Left forelimb (tissue), 1 donor: ENCODE measurements around the gene L2HGDH.
A peak's percentile ranks its signal among the peaks of the same experiment; 100 is the strongest.

Experiments
- DNase-seq: peaks from one replicate; pipeline ENCODE4 v3.0.0-alpha.2; 2018; ENCODE audit warnings: low spot score

L2HGDH gene

GRCh38 chr14:50288146-50288545 is 23.9 kb downstream of the L2HGDH start:
- no peak for DNase-seq

- DNase-seq = no peak
Measured at GRCh38 chr14:50285861-50286260, 26.2 kb downstream of the L2HGDH start.

GRCh38 chr14:50272498-50272897 is 39.5 kb downstream of the L2HGDH start:
- DNase-seq = no peak

- DNase-seq = no peak
Measured at GRCh38 chr14:50270932-50271331, 41.1 kb downstream of the L2HGDH start.

- no peak for DNase-seq
Measured at GRCh38 chr14:50265029-50265428, 47.0 kb downstream of the L2HGDH start.

- DNase-seq = no peak
Measured at GRCh38 chr14:50263321-50263720, 48.7 kb downstream of the L2HGDH start.

- no peak for DNase-seq
Measured at GRCh38 chr14:50262865-50263264, 49.2 kb downstream of the L2HGDH start.

- DNase-seq = no peak
Measured at GRCh38 chr14:50260511-50260910, 51.5 kb downstream of the L2HGDH start.

GRCh38 chr14:50260072-50260471 is 52.0 kb downstream of the L2HGDH start:
- DNase-seq = no peak

- no peak for DNase-seq
Measured at GRCh38 chr14:50257732-50258131, 54.3 kb downstream of the L2HGDH start.

GRCh38 chr14:50254248-50254647 is 57.8 kb downstream of the L2HGDH start:
- no peak for DNase-seq

GRCh38 chr14:50249136-50249775 is 62.8 kb downstream of the L2HGDH start:
- no peak for DNase-seq

- no peak for DNase-seq
Measured at GRCh38 chr14:50247245-50247644, 64.8 kb downstream of the L2HGDH start.

- DNase-seq = no peak
Measured at GRCh38 chr14:50242566-50243310, 69.3 kb downstream of the L2HGDH start.

- DNase-seq = no peak
Measured at GRCh38 chr14:50242096-50242495, 69.9 kb downstream of the L2HGDH start.

- no peak for DNase-seq
Measured at GRCh38 chr14:50237427-50237826, 74.6 kb downstream of the L2HGDH start.

GRCh38 chr14:50233951-50234250 is 78.1 kb downstream of the L2HGDH start:
- no peak for DNase-seq

- DNase-seq = no peak
Measured at GRCh38 chr14:50233166-50233950, 78.7 kb downstream of the L2HGDH start.

GRCh38 chr14:50232276-50232642 is 79.8 kb downstream of the L2HGDH start:
- no peak for DNase-seq

- peak; percentile 93 for DNase-seq
Measured at GRCh38 chr14:50231475-50232275, 80.4 kb downstream of the L2HGDH start, which contains the start of gene SOS2. Gene SOS2, minus strand, starts transcription at chr14:50231578. Its CDS starts 295 bp downstream, at chr14:50231283.

- peak; percentile 77 for DNase-seq
Measured at GRCh38 chr14:50230701-50231474, 81.1 kb downstream of the L2HGDH start.

GRCh38 chr14:50230401-50230700 is 81.7 kb downstream of the L2HGDH start:
- DNase-seq = no peak
